GM18867 (cell line): ENCODE data around the gene LLCFC1.

ENCODE experiments used
- ATAC-seq: cut with Tn5 transposase; IDR thresholded peaks from one replicate; pipeline ENCODE4 v1.9.1; 2021; ENCODE audit warnings: mild to moderate bottlenecking, moderate library complexity; ENCODE audit not compliant: unreplicated experiment

The LLCFC1 gene

DNA sequence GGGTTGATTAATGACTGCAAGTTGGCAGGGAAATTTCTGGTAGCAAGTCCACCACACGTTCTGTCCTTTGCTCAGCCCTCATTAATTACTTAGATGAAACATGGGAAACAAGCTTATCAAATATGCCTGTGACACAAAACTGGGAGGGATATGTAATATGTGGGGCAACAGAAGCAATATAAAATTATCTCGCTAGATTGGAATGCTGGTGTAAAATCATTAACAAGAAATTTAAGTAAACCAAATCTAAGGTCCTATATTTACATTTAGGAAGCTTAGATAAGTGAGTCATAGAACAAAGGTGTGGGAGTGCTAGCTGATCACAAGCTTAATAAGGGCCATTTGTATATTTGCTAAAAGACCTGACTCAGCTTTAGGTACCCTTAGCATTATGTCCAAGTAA lies 29.3 kb upstream of the LLCFC1 start:
- no peak for ATAC-seq

DNA sequence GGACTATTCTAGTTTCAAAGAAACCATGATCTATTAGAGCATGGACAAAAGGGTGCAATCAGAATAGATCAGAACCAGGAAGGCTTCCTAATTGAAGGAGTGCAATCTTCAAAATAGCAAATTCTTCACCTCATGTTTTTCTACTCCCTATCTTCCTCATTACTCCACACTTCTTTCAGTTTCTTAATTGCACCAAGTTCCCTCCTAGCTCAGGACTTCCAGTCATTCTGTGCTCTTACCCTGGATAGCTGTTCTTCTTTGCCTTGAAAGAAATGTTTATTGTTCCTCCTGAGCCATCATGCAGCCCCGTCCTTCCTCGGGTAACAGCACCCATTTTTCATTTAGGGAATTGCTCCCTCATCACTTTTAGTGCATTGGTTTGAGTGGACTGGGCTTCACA lies 28.8 kb upstream of the LLCFC1 start:
- ATAC-seq: no peak

DNA sequence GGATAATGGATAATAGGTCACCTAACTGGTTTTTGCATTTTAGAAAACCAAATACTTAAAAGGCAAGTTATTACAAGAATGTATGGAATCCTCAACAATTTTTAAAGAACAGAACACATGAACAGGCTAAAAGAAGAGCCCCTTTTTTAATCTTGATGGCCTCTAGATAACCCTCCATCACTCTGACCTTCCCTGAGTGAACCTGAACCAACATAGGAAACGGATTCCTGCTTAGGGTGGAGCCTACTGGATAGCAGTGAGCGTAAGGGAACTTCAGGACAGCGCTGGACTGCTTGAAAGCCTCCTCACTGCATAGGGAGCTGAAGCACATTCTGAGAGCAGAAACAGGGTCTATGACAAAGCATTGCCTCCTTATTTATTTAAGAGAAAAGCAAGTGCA lies 26.2 kb upstream of the LLCFC1 start:
- no peak for ATAC-seq

DNA sequence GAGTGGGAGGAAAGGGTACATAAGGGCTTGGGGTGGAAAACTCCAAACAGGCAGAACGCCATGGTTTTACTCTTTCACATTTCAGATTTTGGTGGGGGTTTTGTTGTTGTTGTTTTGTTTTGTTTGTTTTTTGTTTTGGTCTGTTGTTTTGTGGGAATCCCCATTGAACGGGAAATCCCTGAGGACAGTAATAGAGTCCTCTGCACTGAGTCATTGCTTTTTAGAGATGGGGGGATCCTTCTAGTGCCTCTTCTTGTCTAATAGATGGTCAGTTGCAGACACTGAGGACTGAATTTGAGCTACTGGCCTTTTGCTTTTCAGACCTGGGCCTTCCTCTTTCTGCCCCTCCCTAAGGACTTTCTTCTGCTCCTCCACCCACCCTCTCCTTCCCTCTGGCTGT lies 25.7 kb upstream of the LLCFC1 start:
- no peak for ATAC-seq

DNA sequence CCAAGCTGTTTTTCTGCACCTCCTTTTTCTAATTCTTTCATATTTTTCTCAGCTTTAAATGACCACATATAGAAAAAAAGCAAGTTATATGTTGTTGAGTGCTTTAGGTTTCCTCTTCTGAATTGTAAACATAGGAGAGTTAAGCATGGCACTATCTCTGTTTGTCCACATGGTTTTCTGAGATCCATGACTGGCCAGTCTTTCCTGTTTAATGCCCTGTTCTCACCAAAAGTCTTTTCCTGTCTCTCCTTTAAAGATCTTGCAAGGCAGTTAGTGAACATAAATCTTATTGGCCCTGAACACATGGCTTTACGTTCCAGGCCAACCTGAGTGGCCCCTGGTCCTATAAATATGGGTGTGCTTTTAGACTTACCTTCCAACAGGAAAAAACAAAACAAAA lies 25.2 kb upstream of the LLCFC1 start:
- ATAC-seq: no peak

DNA sequence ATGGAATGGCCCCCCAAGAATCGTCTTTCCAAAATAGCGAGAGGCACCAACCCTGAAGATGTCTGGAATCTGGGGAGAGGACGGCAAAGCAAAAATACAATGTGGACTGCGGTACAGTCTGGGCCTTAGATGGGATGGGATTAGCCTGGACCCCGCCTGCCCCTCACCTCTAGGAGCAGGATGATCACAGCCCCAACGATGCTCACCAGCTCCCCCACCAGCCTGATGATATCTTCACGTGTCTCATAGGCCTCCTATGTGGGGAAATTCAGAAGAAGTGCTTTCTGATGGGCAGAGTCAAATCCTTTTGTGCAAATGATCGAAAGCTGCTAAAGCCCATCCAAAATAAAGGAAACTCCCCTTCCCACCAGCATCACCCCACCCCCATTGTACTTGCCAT lies 24.0 kb upstream of the LLCFC1 start:
- no peak for ATAC-seq

DNA sequence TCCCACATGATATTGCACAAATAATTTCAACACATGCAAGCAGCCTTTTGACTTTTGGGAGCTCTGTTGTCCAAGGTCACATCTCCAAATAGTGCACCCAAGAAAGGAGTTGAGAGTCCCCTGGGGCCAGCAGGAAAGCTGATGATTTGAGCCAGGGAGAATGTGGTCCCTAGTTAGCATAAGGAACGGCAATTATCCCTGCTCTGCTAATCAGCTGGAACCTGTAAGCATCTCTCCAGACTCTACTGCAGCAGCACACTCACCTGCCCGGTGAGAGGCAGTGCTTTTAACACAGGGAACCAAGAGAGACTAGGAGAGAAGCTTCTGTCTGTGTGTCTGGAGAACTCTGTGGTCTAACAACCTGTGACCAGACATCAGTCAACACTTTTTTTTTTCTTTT lies 22.8 kb upstream of the LLCFC1 start:
- no peak for ATAC-seq

DNA sequence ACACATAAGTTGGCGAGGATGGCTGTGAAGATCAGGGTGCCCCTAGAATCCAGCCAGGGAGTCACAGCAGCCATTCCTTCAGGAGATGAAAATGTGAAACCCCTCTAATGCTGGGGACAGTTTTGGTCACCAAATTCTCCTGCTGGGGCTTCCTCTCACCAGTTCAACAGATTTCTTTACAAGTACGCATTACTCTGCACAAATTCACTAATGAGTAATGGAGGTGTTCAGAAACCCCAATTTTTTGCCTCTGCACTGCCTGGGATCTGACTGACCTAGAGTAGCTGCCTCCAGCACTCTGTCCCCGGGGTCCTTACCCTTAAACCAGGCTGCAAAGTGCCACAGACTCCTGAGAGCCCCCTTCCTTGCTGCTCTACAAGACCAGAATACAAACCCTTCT lies 21.8 kb upstream of the LLCFC1 start:
- no peak for ATAC-seq

DNA sequence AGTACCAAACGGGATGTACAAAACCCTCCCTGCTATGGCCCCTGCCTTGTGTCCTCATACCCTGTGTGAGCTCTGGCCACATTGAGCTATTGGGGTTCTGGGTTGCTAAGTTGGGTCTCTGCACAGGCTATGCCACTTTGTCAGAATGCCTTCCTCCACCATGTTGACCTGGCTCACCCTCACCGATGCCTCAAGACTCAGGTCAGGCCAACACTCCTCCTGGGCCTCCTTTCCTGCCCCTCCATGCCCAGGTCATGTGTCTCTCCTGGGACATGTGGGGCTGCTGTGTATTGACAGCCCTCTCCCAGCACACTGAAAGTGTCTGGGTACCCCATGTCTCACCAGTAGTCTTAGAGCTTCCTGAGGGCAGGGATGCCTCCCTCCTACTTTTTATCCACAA lies 20.4 kb upstream of the LLCFC1 start:
- ATAC-seq: no peak

DNA sequence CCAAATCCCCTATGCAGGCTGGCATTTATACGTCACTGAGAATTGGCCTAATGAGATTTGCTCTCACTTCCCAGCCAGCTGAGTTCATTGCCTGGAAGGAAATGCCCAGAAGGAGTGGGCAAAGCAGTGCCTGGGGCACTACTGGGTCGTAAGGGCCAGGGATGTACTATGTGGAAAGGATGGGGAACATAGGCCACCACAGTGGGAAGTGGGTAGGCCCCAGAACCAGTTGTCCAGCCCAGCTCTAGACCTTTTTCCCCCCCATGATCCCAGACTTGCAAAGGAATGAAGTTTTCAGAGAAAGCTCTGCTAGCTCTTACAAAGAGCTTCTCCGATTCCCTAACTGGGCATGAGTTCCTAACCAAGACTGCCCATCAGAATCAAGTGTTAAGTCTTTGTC lies 19.6 kb upstream of the LLCFC1 start:
- no peak for ATAC-seq

DNA sequence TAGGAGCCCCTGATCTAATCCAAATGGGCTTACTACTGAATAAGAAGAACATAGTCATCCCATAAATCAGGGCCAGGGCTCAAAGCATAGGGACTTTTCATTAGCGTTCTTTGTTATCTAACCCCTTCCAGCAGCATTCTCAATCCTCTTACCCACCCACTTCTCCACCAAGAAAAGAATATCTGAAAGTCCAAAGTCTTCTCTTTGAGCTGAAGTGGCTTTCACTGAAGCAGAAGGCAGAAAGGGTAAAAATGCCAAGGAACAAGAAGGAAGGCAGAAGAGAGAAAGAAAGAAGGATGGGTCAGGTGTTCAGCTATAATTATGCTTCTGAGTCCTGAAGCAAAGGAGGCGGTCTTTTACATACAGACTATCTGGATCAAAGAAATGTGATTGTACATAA lies 15.9 kb upstream of the LLCFC1 start:
- no peak for ATAC-seq

DNA sequence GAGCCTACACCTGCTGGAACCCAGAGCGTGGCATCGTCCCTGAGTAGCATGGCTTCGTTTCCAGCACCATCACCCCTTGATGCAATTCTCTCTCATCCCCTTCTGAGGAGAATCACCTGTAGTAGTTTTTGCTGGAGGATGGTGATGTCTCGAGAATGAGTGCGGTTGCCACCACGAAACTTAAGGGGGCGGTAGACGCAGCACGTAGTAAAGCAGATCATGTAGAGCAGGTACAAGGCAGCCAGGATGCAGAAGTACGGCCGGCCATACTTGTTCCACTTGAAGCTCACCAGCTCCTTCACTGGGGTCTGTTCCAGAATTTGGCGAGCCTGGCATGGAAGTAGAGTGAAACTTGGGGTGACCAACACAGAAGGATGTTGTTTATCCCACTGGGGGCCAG lies 13.9 kb upstream of the LLCFC1 start:
- ATAC-seq: no peak

DNA sequence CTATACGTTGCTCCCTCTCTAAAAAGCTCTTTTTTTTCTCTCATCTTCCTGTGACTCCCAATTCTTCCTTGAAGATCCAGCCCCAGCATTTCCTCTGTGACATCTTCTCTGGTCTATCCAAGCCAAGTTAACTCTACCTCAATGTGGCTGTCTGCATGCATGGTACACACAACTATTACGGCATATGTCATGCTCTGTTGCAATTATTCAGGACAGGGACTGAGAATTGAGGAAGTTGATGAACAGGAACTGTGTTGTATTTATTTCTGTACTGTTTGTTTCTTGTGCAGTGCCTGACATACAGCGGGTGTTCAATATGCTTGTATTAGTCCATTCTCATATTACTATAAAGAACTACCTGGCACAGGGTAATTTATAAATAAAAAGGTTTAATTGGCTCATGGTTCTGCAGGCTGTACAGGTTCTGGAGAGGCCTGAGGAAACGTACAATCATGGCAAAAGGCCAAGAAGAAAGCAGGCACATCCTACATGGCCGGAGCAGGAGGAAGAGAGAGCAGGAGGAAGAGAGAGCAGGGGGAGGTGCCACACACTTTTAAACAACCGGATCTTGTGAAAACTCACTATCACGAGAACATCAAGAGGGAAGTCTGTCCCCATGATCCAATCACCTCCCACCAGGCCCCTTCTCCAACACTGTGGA lies 12.1 kb upstream of the LLCFC1 start:
- no peak for ATAC-seq

DNA sequence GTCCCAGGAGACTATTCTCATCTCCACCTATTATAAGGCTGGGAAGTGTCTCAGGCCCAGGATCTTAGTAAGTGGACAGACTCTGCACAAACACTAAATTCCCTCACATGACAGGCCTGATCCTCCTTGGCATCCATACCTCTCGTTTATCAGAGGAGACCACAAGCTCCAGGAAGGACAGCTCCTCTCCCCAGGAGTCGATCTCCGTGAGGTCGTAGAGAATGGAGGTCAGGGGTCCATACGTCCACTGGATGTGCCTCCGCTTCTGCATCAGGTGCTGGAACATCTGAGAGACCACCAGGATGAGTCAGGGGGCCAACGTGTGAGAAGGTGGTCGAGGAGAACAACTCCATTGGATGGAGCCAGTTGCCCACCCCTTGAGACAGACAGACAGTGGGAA lies 11.3 kb upstream of the LLCFC1 start:
- ATAC-seq: no peak

DNA sequence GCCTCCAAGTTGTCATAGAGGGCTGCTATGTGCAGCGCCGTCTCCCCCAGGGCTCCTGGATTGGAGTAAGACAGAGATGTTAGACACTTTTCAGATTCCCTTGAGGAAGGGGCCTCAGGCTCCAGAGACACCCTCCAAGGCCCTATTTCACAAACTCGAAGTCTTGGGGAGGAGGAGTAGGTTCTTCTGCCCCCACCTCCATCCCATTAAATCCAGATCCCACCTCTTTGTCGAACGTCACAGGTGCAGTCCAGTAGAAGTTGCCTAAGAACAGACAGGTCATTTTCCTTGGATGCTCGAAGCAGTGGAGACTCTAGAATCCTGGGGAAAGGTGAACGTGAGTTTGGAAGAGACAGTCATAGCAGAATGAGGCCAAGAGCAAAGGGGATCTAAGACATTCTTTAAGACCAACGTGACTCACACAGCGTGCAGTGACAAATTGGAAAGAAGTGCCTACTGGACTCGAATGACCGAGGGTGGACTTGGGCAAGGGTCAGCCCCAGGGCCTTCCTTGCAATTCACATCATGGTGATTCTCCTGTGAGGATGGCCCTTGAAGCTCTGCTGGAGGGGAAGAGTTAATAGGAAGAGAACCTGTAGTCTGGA lies 9.1 kb upstream of the LLCFC1 start:
- ATAC-seq: no peak

DNA sequence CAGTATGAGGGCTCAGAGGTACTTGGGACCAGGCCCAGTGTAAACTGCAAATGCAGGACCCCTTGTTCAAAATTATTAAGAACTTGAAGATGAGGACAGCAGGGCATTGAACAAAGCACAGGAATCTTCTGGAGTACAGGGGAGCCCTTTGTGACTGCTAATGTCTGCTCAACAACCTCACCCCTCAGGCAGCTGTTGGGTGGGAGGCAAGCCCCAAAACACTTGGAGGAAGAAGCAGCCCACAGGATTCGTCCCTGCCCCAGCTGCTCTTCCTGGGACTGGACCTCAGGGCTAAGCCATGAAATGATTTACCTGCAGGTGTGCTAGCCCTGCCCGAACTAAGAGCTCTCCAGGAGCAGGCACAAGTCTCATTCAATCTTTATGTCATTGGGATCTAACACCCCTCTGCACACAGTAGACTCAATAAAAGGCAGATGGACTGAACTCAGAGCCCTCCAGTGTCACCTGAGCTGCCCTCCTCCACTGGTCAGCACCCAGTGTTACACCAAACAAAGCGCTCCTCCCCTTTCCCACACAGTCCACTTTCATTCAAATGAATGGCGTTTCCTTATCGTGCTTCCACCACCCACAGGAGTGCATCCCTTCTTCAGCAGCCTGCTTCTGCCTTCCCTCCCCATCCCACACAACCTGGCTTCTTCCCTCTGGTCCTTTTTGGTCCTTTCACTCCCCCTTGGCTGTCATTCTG lies 6.7 kb upstream of the LLCFC1 start:
- ATAC-seq: no peak

DNA sequence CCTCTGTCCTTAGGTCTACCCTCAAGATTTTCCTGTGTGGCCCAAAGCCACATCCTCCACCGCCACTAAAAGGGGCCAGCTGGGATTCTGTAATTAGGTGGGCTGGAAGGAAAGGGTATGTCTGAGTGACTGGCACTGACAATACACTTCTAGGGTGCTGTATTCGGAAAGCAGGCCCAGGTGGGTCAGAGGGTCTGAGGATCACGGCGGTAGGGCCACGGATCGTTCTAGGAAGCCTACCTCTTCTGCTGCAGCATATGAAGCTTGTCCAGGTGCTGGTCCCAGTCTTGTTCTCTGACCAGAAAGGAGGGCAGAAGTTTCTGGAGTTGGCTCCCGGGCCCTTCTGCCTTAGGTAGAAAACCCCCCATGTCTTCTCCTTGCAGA lies 6.2 kb upstream of the LLCFC1 start:
- ATAC-seq: no peak

DNA sequence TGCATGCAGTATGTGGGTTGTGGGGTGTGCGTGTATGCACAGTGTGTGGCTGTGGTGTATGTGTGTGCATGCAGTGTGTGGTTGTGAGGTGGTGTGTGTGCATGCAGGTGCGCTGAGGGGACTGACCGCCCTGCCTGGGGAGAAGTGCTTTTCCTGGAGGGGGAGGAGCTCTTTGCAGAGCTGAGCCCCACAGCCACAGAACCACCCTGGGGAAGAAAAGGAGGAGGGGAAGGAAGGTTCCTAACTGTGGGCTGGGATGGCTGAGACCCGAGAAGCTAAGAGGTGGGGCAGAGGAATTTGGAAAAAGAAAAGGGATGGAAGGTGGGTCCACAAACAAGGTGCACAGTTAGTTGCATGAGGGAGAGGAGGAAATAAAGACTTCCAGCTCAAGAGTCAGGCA lies 5.7 kb upstream of the LLCFC1 start, which contains the start of gene TRPV5:
TRPV5 (minus strand) TSS at position 123 of the 400 bp plus-strand sequence. CDS start 287 bp downstream, outside the sequence.
- no peak for ATAC-seq

DNA sequence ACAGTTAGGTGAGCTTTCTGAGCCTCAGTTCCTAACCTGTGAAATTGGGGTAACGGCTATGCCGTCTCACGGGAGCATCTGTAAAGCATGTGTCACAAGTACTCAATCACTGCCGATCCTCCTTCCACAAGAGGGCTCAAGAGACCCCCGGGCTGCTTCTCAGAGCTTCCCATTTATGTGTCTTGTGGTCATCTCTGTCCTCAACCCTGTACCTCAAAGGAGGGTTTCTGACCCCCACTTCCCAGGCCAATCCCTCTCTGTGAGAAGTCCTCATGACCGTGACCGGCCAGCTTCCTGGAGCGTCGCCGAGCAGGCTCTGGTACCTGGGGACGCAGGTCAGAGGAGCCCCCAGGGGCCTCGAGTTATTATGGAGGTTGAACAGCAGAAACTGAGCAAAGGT lies 5.2 kb upstream of the LLCFC1 start:
- ATAC-seq: no peak

DNA sequence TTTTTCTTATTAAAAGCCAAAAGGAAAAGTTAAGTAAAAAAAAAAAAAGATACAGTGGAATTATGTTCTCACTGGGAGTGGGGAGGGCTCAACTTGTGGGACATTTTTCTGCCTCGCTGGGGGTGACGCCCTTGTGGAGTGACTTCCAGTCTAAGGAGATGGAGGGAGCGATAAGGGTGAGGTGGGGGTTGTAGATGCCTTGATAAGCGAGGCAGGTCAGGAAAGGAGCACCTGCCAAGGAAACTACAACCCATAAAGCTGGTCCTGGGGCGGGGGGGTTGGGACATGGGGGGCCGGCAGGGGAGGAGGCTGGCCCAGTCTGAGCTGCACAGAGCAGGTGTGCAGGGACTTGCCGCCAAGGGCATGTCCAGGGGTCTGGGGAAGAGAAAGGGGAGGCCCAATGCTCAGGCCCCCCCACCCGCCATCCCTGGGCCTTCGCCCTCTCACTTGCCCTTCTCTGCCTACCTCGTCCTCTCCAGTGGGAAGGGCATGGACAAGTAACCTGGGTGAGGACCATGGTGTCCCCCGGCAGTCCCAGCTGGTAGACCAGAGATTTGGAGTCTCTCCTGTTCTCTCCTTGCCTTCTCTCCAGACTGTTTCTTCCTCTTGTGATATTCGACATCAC lies 3.2 kb upstream of the LLCFC1 start:
- no peak for ATAC-seq

DNA sequence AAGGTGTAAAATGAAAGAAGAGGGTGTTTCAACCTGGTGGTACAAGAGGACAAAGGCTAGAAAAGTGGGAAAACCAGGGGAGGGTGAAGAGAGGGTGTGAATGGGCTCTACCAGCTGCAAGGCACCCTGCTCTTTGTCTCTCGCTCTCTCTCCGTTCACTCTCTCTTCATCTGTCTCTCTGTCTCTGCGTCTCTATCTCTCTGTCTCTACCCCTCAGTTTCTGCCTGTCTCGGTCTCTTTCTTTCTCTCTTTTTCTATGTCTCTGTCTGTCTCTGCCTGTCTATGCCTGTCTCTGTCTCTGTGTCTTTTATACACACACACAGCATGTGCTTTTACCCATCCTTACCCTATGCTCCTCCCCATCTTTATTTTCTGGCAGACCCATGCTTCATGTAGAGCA lies 673 bp upstream of the LLCFC1 start:
- ATAC-seq: no peak

DNA sequence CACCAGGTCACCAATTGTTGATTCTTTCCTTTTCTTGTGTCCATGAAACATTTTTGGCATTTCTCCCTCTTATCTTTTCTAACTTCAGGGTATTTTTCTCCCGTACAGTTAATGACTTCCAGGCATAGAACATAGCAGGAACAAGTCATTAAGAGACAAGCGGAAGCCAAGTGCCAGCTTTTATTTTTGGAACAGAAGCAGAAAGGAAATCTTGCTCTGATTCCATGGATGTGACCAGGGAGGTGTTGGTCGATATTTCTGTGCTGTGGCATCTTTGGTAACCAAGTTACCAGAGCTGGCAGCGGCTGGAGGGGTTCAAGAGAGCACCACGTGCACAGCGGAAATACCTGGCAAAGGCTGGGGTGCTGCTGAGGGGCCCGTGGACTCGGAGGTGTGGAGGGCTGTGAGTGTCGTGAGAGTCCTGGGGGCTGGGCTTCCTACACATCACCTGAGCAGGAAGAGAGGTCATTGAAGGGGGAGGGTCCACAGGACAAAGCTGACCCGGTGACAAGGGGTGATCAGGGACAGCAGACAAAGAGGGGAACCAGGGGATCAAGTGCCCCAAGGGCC lies 1.8 kb downstream of the LLCFC1 start:
- ATAC-seq: no peak
